ENCODE results near the gene C1GALT1. TPM values are rescaled to one million over a fixed set of nuclear protein-coding genes. Genes with fewer than 3 reads are reported as not detected.

The C1GALT1 gene
- total and polyA plus RNA-seq, 2 donors (not counting 3 experiments of a cell fraction or from before 2014, with no cell fraction given) = 18.3 to 31.1 TPM

DNA sequence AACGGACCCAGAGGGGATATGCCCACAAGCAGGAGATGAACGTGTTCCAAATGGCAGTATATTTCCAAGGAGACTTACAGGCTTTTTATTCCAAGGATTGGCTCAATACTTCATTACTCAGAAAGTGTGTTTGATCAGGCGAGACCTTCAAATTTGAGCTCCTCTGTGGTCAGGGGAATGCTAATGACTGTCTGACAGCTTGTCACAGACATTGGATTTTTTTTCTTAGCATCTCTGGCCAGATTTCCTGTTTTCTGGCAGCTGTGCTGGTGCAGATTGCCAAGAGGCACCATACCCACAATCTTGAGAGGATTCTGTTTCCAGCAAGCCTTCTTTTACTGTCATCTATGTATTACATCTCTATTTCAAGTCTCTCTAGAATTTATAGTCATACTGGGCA lies 93.8 kb downstream of the C1GALT1 start:
- dilution Hi-C loops (cut with MboI; ENCODE audit: extremely low pct_ligation_motif_present, low sequenced_read_pairs) (no loop called here), intact Hi-C loops (cut with micrococcal nuclease) (no loop called here)
- H3K4me3 ChIP-seq (replicated peaks in 1 of 3; ENCODE audit: insufficient read depth in 1 of 3, low read depth in 1 of 3, low read length in 3 of 3) = no peak overlapping the region
- TF ChIP-seq, protein P1, sequence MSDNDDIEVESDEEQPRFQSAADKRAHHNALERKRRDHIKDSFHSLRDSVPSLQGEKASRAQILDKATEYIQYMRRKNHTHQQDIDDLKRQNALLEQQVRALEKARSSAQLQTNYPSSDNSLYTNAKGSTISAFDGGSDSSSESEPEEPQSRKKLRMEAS (IDR thresholded peaks at IDR 0.05; ENCODE audit: insufficient read depth, insufficient read length) = no peak
- TF ChIP-seq JUN (IDR thresholded peaks at IDR 0.05; ENCODE audit: borderline replicate concordance, insufficient read depth, insufficient read length, low read depth) (no peak), MYC (IDR thresholded peaks at IDR 0.05; ENCODE audit: low read depth, low read length) (no peak), FOS (IDR thresholded peaks at IDR 0.05; ENCODE audit: borderline replicate concordance, insufficient read depth, low read length) (no peak), GATA2 (IDR thresholded peaks at IDR 0.05; ENCODE audit: insufficient read depth, insufficient read length, low read depth, low read length) (no peak), POLR2AphosphoS5 (IDR thresholded peaks at IDR 0.05; ENCODE audit: insufficient read depth, low read depth, low read length) (no peak), POLR2A (IDR thresholded peaks at IDR 0.05; ENCODE audit: low read depth, low read length) (no peak)
- TF ChIP-seq, protein P2, sequence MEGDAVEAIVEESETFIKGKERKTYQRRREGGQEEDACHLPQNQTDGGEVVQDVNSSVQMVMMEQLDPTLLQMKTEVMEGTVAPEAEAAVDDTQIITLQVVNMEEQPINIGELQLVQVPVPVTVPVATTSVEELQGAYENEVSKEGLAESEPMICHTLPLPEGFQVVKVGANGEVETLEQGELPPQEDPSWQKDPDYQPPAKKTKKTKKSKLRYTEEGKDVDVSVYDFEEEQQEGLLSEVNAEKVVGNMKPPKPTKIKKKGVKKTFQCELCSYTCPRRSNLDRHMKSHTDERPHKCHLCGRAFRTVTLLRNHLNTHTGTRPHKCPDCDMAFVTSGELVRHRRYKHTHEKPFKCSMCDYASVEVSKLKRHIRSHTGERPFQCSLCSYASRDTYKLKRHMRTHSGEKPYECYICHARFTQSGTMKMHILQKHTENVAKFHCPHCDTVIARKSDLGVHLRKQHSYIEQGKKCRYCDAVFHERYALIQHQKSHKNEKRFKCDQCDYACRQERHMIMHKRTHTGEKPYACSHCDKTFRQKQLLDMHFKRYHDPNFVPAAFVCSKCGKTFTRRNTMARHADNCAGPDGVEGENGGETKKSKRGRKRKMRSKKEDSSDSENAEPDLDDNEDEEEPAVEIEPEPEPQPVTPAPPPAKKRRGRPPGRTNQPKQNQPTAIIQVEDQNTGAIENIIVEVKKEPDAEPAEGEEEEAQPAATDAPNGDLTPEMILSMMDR (IDR thresholded peaks at IDR 0.05; ENCODE audit: extremely low read depth in 1 of 2, insufficient read depth in 1 of 2, low read depth in 1 of 2, low read length in 2 of 2) = no peak
- CTCF ChIA-PET = no interaction called here
- H3K79me2 ChIP-seq (ENCODE audit: control insufficient read depth, insufficient read depth, low read length) = no peaks in the 10 kb centered on the region
- no TSS peak for BruUV-seq (replicated peaks)
- H3K36me3 ChIP-seq (ENCODE audit: control insufficient read depth in 2 of 2, extremely low read depth in 1 of 2, insufficient read depth in 2 of 2, low read length in 2 of 2) = no peaks in the 10 kb centered on the region
- no peak overlapping the region for H2AFZ ChIP-seq (ENCODE audit: low read depth, low read length)
- no peak overlapping the region for H3K4me2 ChIP-seq (ENCODE audit: insufficient read depth, low read length)
- no peaks in the 10 kb centered on the region for H3K4me1 ChIP-seq (ENCODE audit: control insufficient read depth, extremely low read depth, insufficient read depth, low read length)
- FAIRE-seq = no peak
- no peak overlapping the region for H3K27ac ChIP-seq (ENCODE audit: insufficient read depth, low read depth, low read length)
- no peak overlapping the region for H3K9ac ChIP-seq (replicated peaks; ENCODE audit: extremely low read depth, insufficient read depth, low read length)
- no peak for DNase-seq (ENCODE audit: low read depth, low spot score)
- H3K27me3 ChIP-seq (ENCODE audit: control insufficient read depth in 2 of 2, insufficient read depth in 2 of 2, low read length in 2 of 2) = no peaks in the 10 kb centered on the region
- no peaks in the 10 kb centered on the region for H4K20me1 ChIP-seq (replicated peaks; ENCODE audit: control insufficient read depth, extremely low read depth, insufficient read depth, low read length)
- no peaks in the 10 kb centered on the region for H3K9me3 ChIP-seq (replicated peaks; ENCODE audit: control insufficient read depth, insufficient read depth, low read length)
- POLR2A ChIA-PET = no interaction called here
- no peaks in the 10 kb centered on the region for H3K9me1 ChIP-seq (replicated peaks; ENCODE audit: control insufficient read depth, extremely low read depth, insufficient read depth, low read length)

Measured in endothelial cell of umbilical vein (primary cell).